ENCODE data around the gene BEST1. TPM values are rescaled to one million over a fixed set of nuclear protein-coding genes. Genes with fewer than 3 reads are reported as not detected.

The BEST1 gene
- polyA plus RNA-seq, 1 donor from 2014 or later, result 6.4 TPM

GRCh38 chr11:61928606-61929005 lies 21.5 kb upstream of the BEST1 start:
- no peaks in the 10 kb centered on the region for H3F3A ChIP-seq (ENCODE audit: insufficient read depth, low read length, poor library complexity, severe bottlenecking)
- H2AFZ ChIP-seq (ENCODE audit: low read depth, low read length), result no peak overlapping the region
- TF ChIP-seq RAD21 (conservative IDR thresholded peaks at IDR 0.05), result no peak
- no peak for TF ChIP-seq TAF1 (IDR thresholded peaks at IDR 0.05; ENCODE audit: low read depth)
- no peak for TF ChIP-seq POLR2AphosphoS5 (IDR thresholded peaks at IDR 0.05)
- TF ChIP-seq EZH2 (IDR thresholded peaks at IDR 0.05; ENCODE audit: borderline replicate concordance, insufficient read depth, low read length, poor library complexity, severe bottlenecking), result no peak
- TF ChIP-seq REST (IDR thresholded peaks at IDR 0.05; ENCODE audit: borderline replicate concordance), result no peak
- TF ChIP-seq SMC3 (conservative IDR thresholded peaks at IDR 0.05; ENCODE audit: poor library complexity), result no peak
- TF ChIP-seq MXI1 (conservative IDR thresholded peaks at IDR 0.05; ENCODE audit: poor library complexity, severe bottlenecking), result no peak
- H3K9me2 ChIP-seq (ENCODE audit: insufficient read depth, low read length), result no peaks in the 10 kb centered on the region
- no peaks in the 10 kb centered on the region for H4K20me1 ChIP-seq (ENCODE audit: insufficient read depth)
- H3K36me3 ChIP-seq (ENCODE audit: insufficient read depth, low read length), result no peaks in the 10 kb centered on the region
- no peaks in the 10 kb centered on the region for H3K27me3 ChIP-seq (ENCODE audit: insufficient read depth, low read depth, low read length)
- H3K9ac ChIP-seq (ENCODE audit: low read length), result no peak overlapping the region
- no peaks in the 10 kb centered on the region for H3K9me3 ChIP-seq (ENCODE audit: low read length)
- H3K79me2 ChIP-seq (replicated peaks; ENCODE audit: insufficient read depth, low read length), result no peaks in the 10 kb centered on the region
- no peak overlapping the region for H3K4me2 ChIP-seq (ENCODE audit: low read length)
- H3K27ac ChIP-seq (ENCODE audit: low read length), result no peak overlapping the region
- no peak overlapping the region for H3K4me3 ChIP-seq (ENCODE audit: low read length)

GRCh38 chr11:61930933-61931332 lies 19.2 kb upstream of the BEST1 start:
- Histone ChIP-seq H4K20me1 (ENCODE audit: insufficient read depth) (no peaks in the 10 kb centered on the region), H3K9ac (ENCODE audit: low read length) (no peak overlapping the region), H3F3A (ENCODE audit: insufficient read depth, low read length, poor library complexity, severe bottlenecking) (no peaks in the 10 kb centered on the region), H3K36me3 (ENCODE audit: insufficient read depth, low read length) (no peaks in the 10 kb centered on the region), H3K4me2 (ENCODE audit: low read length) (no peak overlapping the region), H3K79me2 (replicated peaks; ENCODE audit: insufficient read depth, low read length) (no peaks in the 10 kb centered on the region), H2AFZ (ENCODE audit: low read depth, low read length) (no peak overlapping the region), H3K27me3 (ENCODE audit: insufficient read depth, low read depth, low read length) (no peaks in the 10 kb centered on the region), H3K27ac (ENCODE audit: low read length) (no peak overlapping the region), H3K9me3 (ENCODE audit: low read length) (no peaks in the 10 kb centered on the region), H3K9me2 (ENCODE audit: insufficient read depth, low read length) (no peaks in the 10 kb centered on the region), H3K4me3 (ENCODE audit: low read length) (no peak overlapping the region)
- TF ChIP-seq EZH2 (IDR thresholded peaks at IDR 0.05; ENCODE audit: borderline replicate concordance, insufficient read depth, low read length, poor library complexity, severe bottlenecking) (no peak), SMC3 (conservative IDR thresholded peaks at IDR 0.05; ENCODE audit: poor library complexity) (no peak), EP300 (conservative IDR thresholded peaks at IDR 0.05; ENCODE audit: poor library complexity, severe bottlenecking) (no peak), CTCF (IDR thresholded peaks at IDR 0.05; ENCODE audit: poor library complexity, severe bottlenecking) (no peak), RAD21 (conservative IDR thresholded peaks at IDR 0.05) (no peak), POLR2AphosphoS5 (IDR thresholded peaks at IDR 0.05) (no peak), REST (IDR thresholded peaks at IDR 0.05; ENCODE audit: borderline replicate concordance) (no peak), MXI1 (conservative IDR thresholded peaks at IDR 0.05; ENCODE audit: poor library complexity, severe bottlenecking) (no peak), TAF1 (IDR thresholded peaks at IDR 0.05; ENCODE audit: low read depth) (no peak)
